ENCODE results near the gene FGF12. TPM values are rescaled to one million over a fixed set of nuclear protein-coding genes. Genes with fewer than 3 reads are reported as not detected.

Gene FGF12
- total and polyA plus RNA-seq, 2 experiments from 2014 or later, result 6.0 to 14.3 TPM

- H3K27me3 ChIP-seq (ENCODE audit: insufficient read depth), result no peaks in the 10 kb centered on the region
- H3K27ac ChIP-seq (ENCODE audit: low read depth), result no peak overlapping the region
- no peak for TF ChIP-seq STAT1 (IDR thresholded peaks at IDR 0.05; ENCODE audit: unreplicated experiment)
- TF ChIP-seq ZNF331 (CRISPR knock-in tag; IDR thresholded peaks at IDR 0.05; ENCODE audit: low read depth), result no peak
- no peak for TF ChIP-seq POLR2AphosphoS5 (IDR thresholded peaks at IDR 0.05; ENCODE audit: low read depth)
- no peak for TF ChIP-seq ETS1 (IDR thresholded peaks at IDR 0.05)
- no peak for ATAC-seq
- H3K4me2 ChIP-seq, result no peak overlapping the region
- H2AFZ ChIP-seq, result no peak overlapping the region
- H3K36me3 ChIP-seq (ENCODE audit: insufficient read depth), result no peaks in the 10 kb centered on the region
- H3K4me3 ChIP-seq, result no peak overlapping the region
- H3F3A ChIP-seq (replicated peaks; ENCODE audit: low read depth), result no peaks in the 10 kb centered on the region
- DNase-seq (ENCODE audit: low spot score), result no peak
- H3K27ac Mint-ChIP-seq, result no peak overlapping the region
- no peak overlapping the region for H3K4me3 Mint-ChIP-seq
- H4K20me1 ChIP-seq (replicated peaks; ENCODE audit: insufficient read depth), result no peaks in the 10 kb centered on the region
- no peaks in the 10 kb centered on the region for H3K79me2 ChIP-seq (replicated peaks; ENCODE audit: insufficient read depth)
- H3K27me3 Mint-ChIP-seq (ENCODE audit: insufficient read depth, low read depth, poor library complexity), result peaks cover 4% of the 10 kb centered on the region
- H3K9me3 Mint-ChIP-seq, result no peaks in the 10 kb centered on the region; the same call in 2 of the 3 replicates
- no peaks in the 10 kb centered on the region for H3K4me1 ChIP-seq (ENCODE audit: insufficient read depth)
- H3K36me3 Mint-ChIP-seq (ENCODE audit: low read depth), result no peaks in the 10 kb centered on the region; the same call in 2 of the 3 replicates
- H3K4me1 Mint-ChIP-seq, result no peaks in the 10 kb centered on the region
- H3K9me2 ChIP-seq (ENCODE audit: insufficient read depth), result no peaks in the 10 kb centered on the region
These were observed 157.0 kb downstream of the FGF12 start for GRCh38 chr3:192570315-192570714.

- no peaks in the 10 kb centered on the region for H4K20me1 ChIP-seq (replicated peaks; ENCODE audit: insufficient read depth)
- H2AFZ ChIP-seq, result no peak overlapping the region
- H3K36me3 ChIP-seq (ENCODE audit: insufficient read depth), result no peaks in the 10 kb centered on the region
- ATAC-seq (peak; percentile 92), DNase-seq (ENCODE audit: low spot score) (peak; percentile 86)
- no peak overlapping the region for H3K4me2 ChIP-seq
- H3K4me3 ChIP-seq, result no peak overlapping the region
- H3F3A ChIP-seq (replicated peaks; ENCODE audit: low read depth), result no peaks in the 10 kb centered on the region
- H3K9me2 ChIP-seq (ENCODE audit: insufficient read depth), result no peaks in the 10 kb centered on the region
- no peaks in the 10 kb centered on the region for H3K79me2 ChIP-seq (replicated peaks; ENCODE audit: insufficient read depth)
- H3K27me3 ChIP-seq (ENCODE audit: insufficient read depth), result no peaks in the 10 kb centered on the region
- H3K4me3 Mint-ChIP-seq, result no peak overlapping the region
- no peaks in the 10 kb centered on the region for H3K36me3 Mint-ChIP-seq (ENCODE audit: low read depth)
- no peaks in the 10 kb centered on the region for H3K4me1 Mint-ChIP-seq
- no peak overlapping the region for H3K27ac ChIP-seq (ENCODE audit: low read depth)
- no peak for TF ChIP-seq REST (IDR thresholded peaks at IDR 0.05; ENCODE audit: unreplicated experiment)
- TF ChIP-seq, protein P1, sequence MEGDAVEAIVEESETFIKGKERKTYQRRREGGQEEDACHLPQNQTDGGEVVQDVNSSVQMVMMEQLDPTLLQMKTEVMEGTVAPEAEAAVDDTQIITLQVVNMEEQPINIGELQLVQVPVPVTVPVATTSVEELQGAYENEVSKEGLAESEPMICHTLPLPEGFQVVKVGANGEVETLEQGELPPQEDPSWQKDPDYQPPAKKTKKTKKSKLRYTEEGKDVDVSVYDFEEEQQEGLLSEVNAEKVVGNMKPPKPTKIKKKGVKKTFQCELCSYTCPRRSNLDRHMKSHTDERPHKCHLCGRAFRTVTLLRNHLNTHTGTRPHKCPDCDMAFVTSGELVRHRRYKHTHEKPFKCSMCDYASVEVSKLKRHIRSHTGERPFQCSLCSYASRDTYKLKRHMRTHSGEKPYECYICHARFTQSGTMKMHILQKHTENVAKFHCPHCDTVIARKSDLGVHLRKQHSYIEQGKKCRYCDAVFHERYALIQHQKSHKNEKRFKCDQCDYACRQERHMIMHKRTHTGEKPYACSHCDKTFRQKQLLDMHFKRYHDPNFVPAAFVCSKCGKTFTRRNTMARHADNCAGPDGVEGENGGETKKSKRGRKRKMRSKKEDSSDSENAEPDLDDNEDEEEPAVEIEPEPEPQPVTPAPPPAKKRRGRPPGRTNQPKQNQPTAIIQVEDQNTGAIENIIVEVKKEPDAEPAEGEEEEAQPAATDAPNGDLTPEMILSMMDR (conservative IDR thresholded peaks at IDR 0.05; ENCODE audit: low read depth in 2 of 2), result peak; percentile 75 to 88
- H3K9me3 Mint-ChIP-seq, result no peaks in the 10 kb centered on the region
- H3K27ac Mint-ChIP-seq, result no peak overlapping the region
- H3K27me3 Mint-ChIP-seq (ENCODE audit: insufficient read depth, low read depth, poor library complexity), result peaks cover 3% of the 10 kb centered on the region
- no peaks in the 10 kb centered on the region for H3K4me1 ChIP-seq (ENCODE audit: insufficient read depth)
These were observed 160.5 kb downstream of the FGF12 start for GRCh38 chr3:192566706-192567290.
